Hematopoietic multipotent progenitor cell treated with erythropoietin and hydrocortisone succinate and interleukin-3 and kit ligand, for 17 days (in vitro differentiated cells): ENCODE results near the gene THUMPD1.
"Not testable (repeated sequence)": the region's sequence is repeated elsewhere in the genome, so short reads cannot be mapped to it uniquely, and the experiment has no call there.

Source experiments
- DNase-seq: peaks from one replicate; pipeline ENCODE4 v3.0.0-alpha.2; 2015; ENCODE audit warnings: low spot score

The THUMPD1 gene

GRCh38 chr16:20747030-20747816 is 5.6 kb upstream of the THUMPD1 start:
- peak; percentile 69 for DNase-seq

- DNase-seq = no peak
These were observed 4.8 kb upstream of the THUMPD1 start for GRCh38 chr16:20746461-20746860.

- peak; percentile 49 for DNase-seq
These were observed 3.4 kb upstream of the THUMPD1 start for GRCh38 chr16:20744922-20745440.

- peak; percentile 25 for DNase-seq
These were observed 2.0 kb upstream of the THUMPD1 start for GRCh38 chr16:20743591-20743990.

- peak; percentile 90 for DNase-seq
These were observed 607 bp downstream of the THUMPD1 start for GRCh38 chr16:20740901-20741521.

GRCh38 chr16:20740007-20740883 is 1.4 kb downstream of the THUMPD1 start:
- peak; percentile 56 for DNase-seq

- DNase-seq = no peak
These were observed 6.1 kb downstream of the THUMPD1 start for GRCh38 chr16:20735490-20735889.

- DNase-seq = no peak
These were observed 6.8 kb downstream of the THUMPD1 start for GRCh38 chr16:20734782-20735181.

- no peak for DNase-seq
These were observed 7.6 kb downstream of the THUMPD1 start for GRCh38 chr16:20734056-20734455.

- DNase-seq = no peak
These were observed 12.5 kb downstream of the THUMPD1 start for GRCh38 chr16:20729141-20729540.

- DNase-seq = no peak
These were observed 14.4 kb downstream of the THUMPD1 start for GRCh38 chr16:20727181-20727580.

GRCh38 chr16:20726661-20727060 is 15.0 kb downstream of the THUMPD1 start:
- DNase-seq = no peak

- DNase-seq = no peak
These were observed 21.4 kb downstream of the THUMPD1 start for GRCh38 chr16:20720251-20720650.

GRCh38 chr16:20717718-20718117 is 23.9 kb downstream of the THUMPD1 start:
- DNase-seq = not testable (repeated sequence)

- DNase-seq = no peak
These were observed 30.2 kb downstream of the THUMPD1 start for GRCh38 chr16:20711277-20711911.

- DNase-seq = peak; percentile 56
These were observed 33.5 kb downstream of the THUMPD1 start for GRCh38 chr16:20708129-20708528.

- DNase-seq = no peak
These were observed 34.2 kb downstream of the THUMPD1 start for GRCh38 chr16:20707461-20707860.

- not testable (repeated sequence) for DNase-seq
These were observed 35.6 kb downstream of the THUMPD1 start for GRCh38 chr16:20705972-20706371.

GRCh38 chr16:20704281-20704680 is 37.3 kb downstream of the THUMPD1 start:
- no peak for DNase-seq

GRCh38 chr16:20701692-20702091 is 39.9 kb downstream of the THUMPD1 start:
- DNase-seq = not testable (repeated sequence)

GRCh38 chr16:20696618-20697017 is 45.0 kb downstream of the THUMPD1 start:
- no peak for DNase-seq

- no peak for DNase-seq
These were observed 46.6 kb downstream of the THUMPD1 start for GRCh38 chr16:20695024-20695423.
